A549 treated with GW870086 at 1 μM for 4 hours (cell line): ENCODE data around the gene PCDHGA3. TPM values are rescaled to one million over a fixed set of nuclear protein-coding genes. Genes with fewer than 3 reads are reported as not detected.

Experiments
- total RNA-seq: library from RNA; stranded (reverse); fragments of 200-300 nt; extraction: Qiagen RNA extraction; gene quantifications from 5 replicates; pipeline ENCODE4 v1.2.3, GENCODE V29; 2022; ENCODE audit warnings: low read depth

Gene PCDHGA3
- not detected in 5 replicates for total RNA-seq

GRCh38 chr5:141343242-141343952 lies at the start of gene PCDHGA3:
Gene PCDHGA3, plus strand, starts transcription at chr5:141343829. Its CDS starts 205 bp downstream, at chr5:141344034.

GRCh38 chr5:141303756-141304155 lies 39.9 kb upstream of the PCDHGA3 start, which contains the start of gene SLC25A2:
Gene SLC25A2, minus strand, starts transcription at chr5:141304049. Its CDS starts 184 bp downstream, at chr5:141303865.

GRCh38 chr5:141320225-141321169 lies 23.1 kb upstream of the PCDHGA3 start, which contains the start of gene TAF7:
Gene TAF7, minus strand, starts transcription at chr5:141320784. Its CDS starts 740 bp downstream, at chr5:141320044.

DNA sequence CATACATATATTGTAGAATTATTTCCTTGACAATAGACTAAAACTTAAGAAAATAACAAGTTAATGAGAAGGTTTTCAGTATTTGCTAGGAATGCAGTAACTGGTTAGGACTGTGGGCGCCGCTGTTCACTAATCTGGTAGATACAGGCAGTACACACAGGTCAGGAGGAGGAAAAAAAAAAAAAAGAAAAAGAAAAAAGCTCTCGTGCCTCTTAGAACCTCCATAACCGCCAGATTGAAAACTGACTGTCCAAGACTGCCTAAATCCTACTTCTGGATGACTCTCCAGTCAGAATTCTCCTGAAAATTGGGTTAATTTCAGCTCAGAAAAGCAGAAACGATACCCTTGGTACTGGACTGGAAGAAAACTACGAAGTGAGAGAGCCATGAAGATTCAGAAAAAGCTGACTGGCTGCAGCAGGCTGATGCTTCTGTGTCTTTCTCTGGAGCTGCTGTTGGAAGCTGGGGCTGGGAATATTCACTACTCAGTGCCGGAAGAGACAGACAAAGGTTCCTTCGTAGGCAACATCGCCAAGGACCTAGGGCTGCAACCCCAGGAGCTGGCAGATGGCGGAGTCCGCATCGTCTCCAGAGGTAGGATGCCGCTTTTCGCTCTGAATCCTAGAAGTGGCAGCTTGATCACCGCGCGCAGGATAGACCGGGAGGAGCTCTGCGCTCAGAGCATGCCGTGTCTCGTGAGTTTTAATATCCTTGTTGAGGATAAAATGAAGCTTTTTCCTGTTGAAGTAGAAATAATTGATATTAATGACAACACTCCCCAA lies 13.1 kb upstream of the PCDHGA3 start, which contains the start of gene PCDHGA1:
Gene PCDHGA1 (plus strand): TSS at position 216 of the 782 bp plus-strand sequence.

GRCh38 chr5:141338538-141339306 lies 4.9 kb upstream of the PCDHGA3 start, which contains the start of gene PCDHGA2:
Gene PCDHGA2, plus strand, starts transcription at chr5:141338760.

GRCh38 chr5:141349917-141350619 lies 6.4 kb downstream of the PCDHGA3 start, which contains the start of gene PCDHGB1:
Gene PCDHGB1, plus strand, starts transcription at chr5:141350099. Its CDS starts 162 bp downstream, at chr5:141350261.

GRCh38 chr5:141354900-141355469 lies 11.4 kb downstream of the PCDHGA3 start, which contains the start of gene PCDHGA4:
Gene PCDHGA4, plus strand, starts transcription at chr5:141355021. Its CDS starts 87 bp downstream, at chr5:141355108.

DNA sequence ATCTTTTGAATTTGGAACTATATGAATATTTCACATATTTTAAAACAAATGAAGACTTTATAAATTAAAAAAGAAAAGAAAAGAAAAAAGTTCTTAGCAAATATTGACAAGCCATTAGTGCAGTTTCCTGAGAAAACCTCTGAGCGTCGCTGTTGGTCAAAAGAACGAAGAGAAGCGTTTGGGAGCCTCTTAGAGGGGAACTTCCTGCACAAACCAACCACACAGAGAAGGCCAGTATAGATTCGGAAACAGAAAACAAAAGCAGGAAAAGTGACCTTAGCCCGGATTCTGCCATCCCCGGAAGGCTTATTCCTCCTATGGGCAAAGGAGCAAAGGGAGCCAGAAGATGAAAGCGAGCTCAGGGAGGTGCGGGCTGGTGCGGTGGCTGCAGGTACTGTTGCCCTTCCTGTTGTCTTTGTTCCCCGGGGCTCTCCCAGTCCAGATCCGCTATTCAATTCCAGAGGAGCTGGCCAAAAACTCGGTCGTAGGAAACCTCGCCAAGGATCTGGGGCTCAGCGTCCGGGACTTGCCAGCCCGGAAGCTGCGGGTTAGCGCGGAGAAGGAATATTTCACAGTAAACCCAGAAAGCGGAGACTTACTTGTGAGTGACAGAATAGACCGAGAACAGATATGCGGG lies 16.3 kb downstream of the PCDHGA3 start, which contains the start of gene PCDHGB2:
Gene PCDHGB2 (plus strand): TSS at position 205 of the 637 bp plus-strand sequence. CDS start 142 bp downstream, at position 347.

DNA sequence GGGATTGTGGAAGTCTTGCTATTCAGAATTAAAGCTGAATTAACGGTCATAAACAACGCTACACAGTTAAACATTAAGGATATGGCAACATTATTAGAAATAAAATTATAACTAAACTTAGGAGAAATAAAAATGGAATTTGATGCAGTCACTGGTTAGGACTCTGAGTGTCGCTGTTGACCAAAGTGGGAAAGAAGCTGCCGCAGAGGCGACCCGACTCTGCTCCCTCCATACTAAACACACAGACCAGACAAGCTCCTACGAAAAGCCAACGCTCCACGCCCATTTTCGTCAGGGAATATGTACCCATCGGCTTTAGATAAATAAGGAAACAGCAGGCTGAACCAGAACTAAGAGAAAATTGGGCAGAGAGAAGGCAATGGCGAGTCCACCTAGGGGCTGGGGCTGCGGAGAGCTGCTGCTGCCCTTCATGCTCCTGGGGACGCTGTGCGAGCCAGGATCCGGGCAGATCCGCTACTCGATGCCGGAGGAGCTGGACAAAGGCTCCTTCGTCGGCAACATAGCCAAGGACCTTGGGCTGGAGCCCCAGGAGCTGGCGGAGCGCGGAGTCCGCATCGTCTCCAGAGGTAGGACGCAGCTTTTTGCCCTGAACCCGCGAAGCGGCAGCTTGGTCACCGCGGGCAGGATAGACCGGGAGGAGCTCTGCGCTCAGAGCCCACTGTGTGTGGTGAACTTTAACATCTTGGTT lies 20.5 kb downstream of the PCDHGA3 start, which contains the start of gene PCDHGA5:
Gene PCDHGA5 (plus strand): TSS at position 211 of the 709 bp plus-strand sequence. CDS start 169 bp downstream, at position 380.

GRCh38 chr5:141369994-141370848 lies 26.6 kb downstream of the PCDHGA3 start, which contains the start of gene PCDHGB3:
Gene PCDHGB3, plus strand, starts transcription at chr5:141370242. Its CDS starts 153 bp downstream, at chr5:141370395.

DNA sequence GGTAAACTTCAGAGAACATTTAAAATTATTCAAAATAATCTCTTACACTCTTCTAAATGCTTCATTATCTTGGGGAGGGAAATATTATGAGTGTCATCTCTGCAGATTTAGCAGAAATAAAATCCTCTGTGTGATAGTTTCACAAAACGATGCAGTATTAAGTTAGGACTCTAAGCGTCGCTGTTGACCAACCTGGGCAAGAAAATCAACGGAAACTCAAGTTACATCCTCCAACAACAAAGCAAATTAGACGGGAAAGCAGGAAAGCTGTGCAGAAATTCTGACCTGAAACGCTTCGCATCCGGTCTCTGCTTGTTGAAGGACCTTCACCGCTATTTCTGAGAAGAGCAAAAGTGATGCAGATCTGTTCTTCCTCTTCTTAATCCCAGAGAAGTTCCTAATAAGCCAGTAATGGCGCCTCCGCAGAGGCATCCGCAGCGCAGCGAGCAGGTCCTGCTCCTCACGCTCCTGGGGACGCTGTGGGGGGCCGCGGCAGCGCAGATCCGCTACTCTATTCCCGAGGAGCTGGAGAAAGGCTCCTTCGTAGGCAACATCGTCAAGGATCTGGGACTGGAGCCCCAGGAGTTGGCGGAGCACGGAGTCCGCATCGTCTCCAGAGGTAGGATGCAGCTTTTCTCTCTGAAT lies 30.2 kb downstream of the PCDHGA3 start, which contains the start of gene PCDHGA6:
Gene PCDHGA6 (plus strand): TSS at position 219 of the 645 bp plus-strand sequence. CDS start 193 bp downstream, at position 412.

DNA sequence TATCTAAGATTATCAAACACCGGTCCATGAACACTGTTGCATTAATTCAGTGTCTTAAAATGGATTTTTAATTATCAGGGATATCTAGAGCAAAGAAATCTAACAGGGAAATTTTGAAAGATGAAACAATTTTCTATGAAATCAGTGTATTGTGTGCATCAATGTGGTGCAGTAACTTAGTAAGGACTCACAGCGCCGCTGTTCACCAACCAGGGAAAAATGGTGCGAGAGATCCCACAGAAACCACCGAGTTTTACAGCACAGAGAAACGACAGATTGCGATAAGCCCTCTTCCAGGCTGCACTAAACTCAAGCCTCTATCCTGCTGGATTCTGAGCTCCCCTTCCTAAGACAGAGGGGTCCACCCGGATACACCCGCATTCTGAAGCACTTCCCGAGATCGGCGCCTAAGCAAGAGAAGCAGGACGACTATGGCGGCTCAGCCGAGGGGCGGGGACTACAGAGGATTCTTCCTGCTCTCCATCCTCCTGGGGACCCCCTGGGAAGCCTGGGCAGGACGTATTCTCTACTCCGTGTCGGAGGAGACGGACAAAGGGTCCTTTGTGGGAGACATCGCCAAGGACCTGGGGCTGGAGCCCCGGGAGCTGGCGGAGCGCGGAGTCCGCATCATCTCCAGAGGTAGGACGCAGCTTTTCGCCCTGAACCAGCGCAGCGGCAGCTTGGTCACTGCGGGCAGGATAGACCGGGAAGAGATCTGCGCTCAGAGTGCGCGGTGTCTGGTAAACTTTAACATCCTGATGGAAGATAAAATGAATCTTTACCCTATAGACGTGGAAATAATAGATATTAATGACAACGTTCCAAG lies 39.1 kb downstream of the PCDHGA3 start, which contains the start of gene PCDHGA7:
Gene PCDHGA7 (plus strand): TSS at position 274 of the 826 bp plus-strand sequence. CDS start 158 bp downstream, at position 432.

GRCh38 chr5:141387557-141388311 lies 44.1 kb downstream of the PCDHGA3 start, which contains the start of gene PCDHGB4:
Gene PCDHGB4, plus strand, starts transcription at chr5:141387698. Its CDS starts 187 bp downstream, at chr5:141387885.

DNA sequence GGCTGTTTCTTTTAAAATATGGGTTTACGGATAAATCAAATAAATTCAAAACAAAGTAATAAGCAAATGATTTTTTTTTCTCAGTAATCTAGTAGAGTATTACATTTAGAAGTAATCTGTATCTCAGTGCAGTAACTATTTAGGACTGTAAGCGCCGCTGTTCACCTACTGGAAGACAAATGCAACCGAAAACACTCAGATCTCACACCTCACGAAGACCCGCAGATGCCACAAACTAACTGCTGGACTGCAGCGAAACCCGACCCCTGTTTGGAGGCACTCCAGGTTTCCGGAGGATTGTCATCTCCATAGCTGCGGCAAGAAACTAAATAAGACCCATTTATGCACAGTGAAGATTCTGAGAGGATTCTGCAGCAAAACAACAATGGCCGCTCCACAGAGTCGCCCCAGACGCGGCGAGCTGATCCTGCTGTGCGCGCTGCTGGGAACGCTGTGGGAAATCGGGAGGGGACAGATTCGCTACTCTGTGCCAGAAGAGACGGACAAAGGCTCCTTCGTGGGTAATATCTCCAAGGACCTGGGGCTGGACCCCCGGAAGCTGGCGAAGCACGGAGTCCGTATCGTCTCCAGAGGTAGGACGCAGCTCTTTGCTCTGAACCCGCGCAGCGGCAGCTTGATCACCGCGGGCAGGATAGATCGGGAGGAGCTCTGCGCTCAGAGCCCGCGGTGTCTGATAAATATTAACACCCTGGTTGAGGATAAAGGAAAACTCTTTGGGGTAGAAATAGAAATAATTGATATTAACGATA lies 49.0 kb downstream of the PCDHGA3 start, which contains the start of gene PCDHGA8:
Gene PCDHGA8 (plus strand): TSS at position 205 of the 770 bp plus-strand sequence. CDS start 181 bp downstream, at position 386.

